ENCODE data around the gene ME1.

ME1 gene

GRCh38 chr6:83215131-83216047 is 215.5 kb downstream of the ME1 start:
- ChIA-PET CTCF (interaction anchor here (0.6 to 3.3 kb wide), 15 partner anchors 11 to 738 kb away, joined by 3 to 32 read pairs (median 3); partner anchors contain the start of genes DOP1A, PRSS35 and UBE3D), POLR2A (ENCODE audit: low non-redundant PET) (no interaction called here)
- TF ChIP-seq, protein P1, sequence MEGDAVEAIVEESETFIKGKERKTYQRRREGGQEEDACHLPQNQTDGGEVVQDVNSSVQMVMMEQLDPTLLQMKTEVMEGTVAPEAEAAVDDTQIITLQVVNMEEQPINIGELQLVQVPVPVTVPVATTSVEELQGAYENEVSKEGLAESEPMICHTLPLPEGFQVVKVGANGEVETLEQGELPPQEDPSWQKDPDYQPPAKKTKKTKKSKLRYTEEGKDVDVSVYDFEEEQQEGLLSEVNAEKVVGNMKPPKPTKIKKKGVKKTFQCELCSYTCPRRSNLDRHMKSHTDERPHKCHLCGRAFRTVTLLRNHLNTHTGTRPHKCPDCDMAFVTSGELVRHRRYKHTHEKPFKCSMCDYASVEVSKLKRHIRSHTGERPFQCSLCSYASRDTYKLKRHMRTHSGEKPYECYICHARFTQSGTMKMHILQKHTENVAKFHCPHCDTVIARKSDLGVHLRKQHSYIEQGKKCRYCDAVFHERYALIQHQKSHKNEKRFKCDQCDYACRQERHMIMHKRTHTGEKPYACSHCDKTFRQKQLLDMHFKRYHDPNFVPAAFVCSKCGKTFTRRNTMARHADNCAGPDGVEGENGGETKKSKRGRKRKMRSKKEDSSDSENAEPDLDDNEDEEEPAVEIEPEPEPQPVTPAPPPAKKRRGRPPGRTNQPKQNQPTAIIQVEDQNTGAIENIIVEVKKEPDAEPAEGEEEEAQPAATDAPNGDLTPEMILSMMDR (conservative IDR thresholded peaks at IDR 0.05; ENCODE audit: low read depth), result peak; percentile 92
- DNase-seq (ENCODE audit: low spot score), result peak; percentile 50
- no peak overlapping the region for H3K27ac ChIP-seq

DNA sequence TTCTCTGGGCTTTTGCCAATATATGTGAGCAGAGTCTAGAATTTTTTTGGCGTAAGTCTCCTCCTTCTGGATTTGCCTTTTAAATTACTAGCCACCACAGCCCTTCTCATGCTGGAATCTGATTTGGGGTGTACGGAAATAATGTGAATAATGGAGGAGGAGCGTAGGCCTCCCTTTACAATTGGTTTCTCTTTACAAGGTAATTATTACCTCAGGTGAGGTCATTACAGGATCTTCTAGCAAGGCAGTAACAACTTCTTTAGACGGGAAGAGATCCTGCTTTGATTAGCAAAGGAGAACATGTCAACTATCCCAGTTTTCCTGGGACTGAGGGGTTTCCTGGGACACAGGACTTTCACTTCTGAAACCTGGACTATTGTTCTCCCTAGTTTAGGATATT is 228.8 kb downstream of the ME1 start:
- H3K27ac ChIP-seq, result no peak overlapping the region
- no peak for DNase-seq (ENCODE audit: low spot score)
- POLR2A ChIA-PET (ENCODE audit: low non-redundant PET), result no interaction called here
- TF ChIP-seq, protein P1 (conservative IDR thresholded peaks at IDR 0.05; ENCODE audit: low read depth), result no peak
- CTCF ChIA-PET, result no interaction called here

DNA sequence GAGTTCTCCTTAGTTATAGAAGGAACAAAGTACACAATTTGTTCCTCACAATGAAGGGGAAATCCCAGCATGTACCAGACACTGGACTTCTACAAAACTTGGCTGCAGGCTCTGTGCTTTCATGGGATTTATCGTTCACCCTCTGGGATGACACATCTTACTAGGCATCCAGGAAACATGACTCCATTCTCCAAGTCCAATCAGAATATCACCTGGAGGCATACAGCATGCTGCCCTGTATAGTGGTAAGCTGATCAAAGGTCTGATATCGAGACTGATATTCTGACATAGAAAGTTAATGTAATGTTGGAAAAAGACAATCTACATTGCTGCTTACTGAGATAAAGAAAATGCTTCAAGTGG is 231.0 kb downstream of the ME1 start:
- peak; percentile 52 for DNase-seq (ENCODE audit: low spot score)

DNA sequence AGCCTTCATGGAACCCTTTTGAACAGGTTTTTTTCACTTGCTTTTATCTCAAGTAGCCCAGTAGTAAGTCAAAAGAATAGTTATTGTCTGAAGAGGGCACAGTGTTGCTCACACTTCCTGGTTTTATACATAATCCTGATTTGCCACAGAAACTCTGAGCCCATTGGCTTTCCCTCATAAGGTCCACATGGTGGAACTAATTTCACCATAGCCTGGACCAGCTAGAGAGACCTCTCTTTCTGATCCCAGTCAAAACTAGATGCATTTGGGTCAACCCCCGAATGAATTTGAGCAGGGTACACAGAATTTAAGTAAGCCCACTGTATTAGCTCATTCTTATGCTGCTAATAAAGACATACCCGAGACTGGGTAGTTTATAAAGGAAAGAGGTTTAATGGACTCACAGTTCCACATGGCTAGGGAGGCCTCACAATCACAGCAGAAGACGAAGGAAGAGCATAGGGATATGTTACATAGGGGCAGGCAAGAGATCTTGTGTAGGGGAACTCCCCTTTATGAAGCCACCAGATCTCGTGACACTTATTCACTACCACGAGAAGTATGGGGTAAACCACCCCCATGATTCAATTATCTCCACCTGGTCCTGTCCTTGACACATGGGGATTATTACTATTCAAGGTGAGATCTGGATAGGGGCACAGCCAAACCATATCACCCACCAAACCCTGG is 231.5 kb downstream of the ME1 start:
- TF ChIP-seq, protein P1 (conservative IDR thresholded peaks at IDR 0.05; ENCODE audit: low read depth), result no peak
- H3K27ac ChIP-seq, result no peak overlapping the region
- ChIA-PET POLR2A (ENCODE audit: low non-redundant PET) (no interaction called here), CTCF (interaction anchor here (1.1 kb wide), 1 partner anchor 132 kb away, joined by 3 read pairs; the partner anchor contains the start of gene DOP1A)
- DNase-seq (ENCODE audit: low spot score), result no peak

More for the DNA sequence above, 231.0 kb downstream of the ME1 start:
- ChIA-PET CTCF (no interaction called here), POLR2A (ENCODE audit: low non-redundant PET) (no interaction called here)
- no peak overlapping the region for H3K27ac ChIP-seq
- TF ChIP-seq, protein P1 (conservative IDR thresholded peaks at IDR 0.05; ENCODE audit: low read depth), result no peak

DNA sequence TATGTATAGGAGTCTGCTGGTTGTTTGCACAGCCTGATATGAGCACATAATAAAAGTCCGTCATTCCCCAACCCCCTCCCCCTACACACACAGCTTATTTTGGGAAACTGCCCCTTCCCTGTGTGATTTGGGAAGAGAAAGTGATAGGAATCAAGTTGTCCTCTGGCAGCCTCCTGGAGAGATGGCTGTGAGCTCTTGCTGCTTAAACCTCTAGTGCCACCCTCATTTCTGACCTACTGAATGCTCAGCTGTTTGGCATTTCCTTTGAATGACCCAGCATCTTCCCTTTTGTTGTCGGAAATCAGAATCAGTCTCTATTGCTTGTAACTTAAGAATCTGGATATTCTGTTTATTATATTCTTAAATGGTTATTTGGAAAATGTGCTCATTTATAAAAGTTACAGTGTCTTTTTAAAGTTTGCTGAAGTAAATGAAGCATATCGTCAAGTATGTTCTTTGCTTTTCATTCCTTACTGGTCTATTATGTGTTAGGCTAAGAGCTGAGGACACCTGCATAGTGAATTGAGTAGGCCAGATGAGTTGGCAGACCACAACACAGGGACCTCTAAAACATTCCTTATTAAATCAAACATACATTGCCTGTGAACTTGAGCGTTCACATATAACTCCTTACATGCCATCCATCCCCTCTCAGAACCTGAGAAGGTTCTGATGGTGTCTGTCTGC is 232.2 kb downstream of the ME1 start:
- ChIA-PET CTCF (interaction anchor here (1.1 kb wide), 1 partner anchor 131 kb away, joined by 3 read pairs; the partner anchor contains the start of gene DOP1A), POLR2A (ENCODE audit: low non-redundant PET) (no interaction called here)
- no peak overlapping the region for H3K27ac ChIP-seq
- TF ChIP-seq, protein P1 (conservative IDR thresholded peaks at IDR 0.05; ENCODE audit: low read depth), result no peak
- DNase-seq (ENCODE audit: low spot score), result no peak

Measured in RWPE1 (cell line).